K562 (cell line): Measurements from ENCODE around the gene NAPEPLD. TPM values are rescaled to one million over a fixed set of nuclear protein-coding genes. Genes with fewer than 3 reads are reported as not detected.
A peak's percentile ranks its signal among the peaks of the same experiment; 100 is the strongest.

Experiments used
- ARID3A ChIP-seq: IDR thresholded peaks from 2 replicates; pipeline ENCODE4 v1.6.1; 2012; ENCODE audit warnings: low read depth, low read length, improper control_type of control experiment, borderline replicate concordance
- BRCA1 ChIP-seq, 2 experiments: fragments of 450-650 bp in 1 of 2; sonication (generic) in 1 of 2; formaldehyde crosslinking in 1 of 2; IDR thresholded peaks; 2 replicates each; pipeline versions ENCODE4 v1.5.0 to v1.6.1; 2017 to 2020; ENCODE audit warnings: mild to moderate bottlenecking in 1 of 2, missing genetic modification reagents in 1 of 2
- CBX8 ChIP-seq: fragments of 200-600 bp; sonication (generic); IDR thresholded peaks from 2 replicates; pipeline ENCODE4 v1.6.1; 2012; ENCODE audit warnings: borderline replicate concordance, mixed run types, low read depth, mild to moderate bottlenecking, moderate library complexity, mixed read lengths, low read length, control low read depth, inconsistent platforms; ENCODE audit not compliant: poor library complexity, severe bottlenecking; ENCODE audit errors: extremely low read depth
- FOXA1 ChIP-seq: fragments of 450-650 bp; IDR thresholded peaks from 2 replicates; pipeline ENCODE4 v1.6.1; 2016; ENCODE audit warnings: mild to moderate bottlenecking, borderline replicate concordance
- KLF10 ChIP-seq: fragments of 250-450 bp; sonication (Bioruptor Pico); IDR thresholded peaks from 2 replicates; pipeline ENCODE4 v1.6.1; 2021; ENCODE audit warnings: matching md5 sums
- KLF6 ChIP-seq: fragments of 250-450 bp; sonication (Bioruptor Pico); IDR thresholded peaks from 2 replicates; pipeline ENCODE4 v1.4.0; 2020; ENCODE audit warnings: mild to moderate bottlenecking, moderate library complexity, borderline replicate concordance
- MYNN ChIP-seq, 2 experiments: sonication (generic); formaldehyde crosslinking in 1 of 2; IDR thresholded peaks; 2 replicates each; pipeline versions ENCODE4 v1.5.0 to v1.6.1; 2016 to 2020; ENCODE audit warnings: antibody characterized with exemption in 1 of 2, missing genetic modification reagents in 1 of 2
- PTBP1 ChIP-seq: fragments of 200-400 bp; formaldehyde crosslinking; IDR thresholded peaks from 2 replicates; pipeline ENCODE4 v1.6.1; 2017; ENCODE audit warnings: low read depth, low read length
- RAD51 ChIP-seq: fragments of 450-650 bp; IDR thresholded peaks from 2 replicates; pipeline ENCODE4 v1.7.1; 2016; ENCODE audit warnings: low read depth, mild to moderate bottlenecking, borderline replicate concordance
- RBFOX2 ChIP-seq: fragments of 200-400 bp; formaldehyde crosslinking; IDR thresholded peaks from 2 replicates; pipeline ENCODE4 v1.6.1; 2017; ENCODE audit warnings: low read depth, mild to moderate bottlenecking, low read length, moderate library complexity
- SMARCB1 ChIP-seq: IDR thresholded peaks from 2 replicates; pipeline ENCODE4 v1.6.1; 2011; ENCODE audit warnings: improper control_type of control experiment, low read depth; ENCODE audit not compliant: insufficient read length
- TBP ChIP-seq: optimal IDR thresholded peaks from 2 replicates; pipeline ENCODE3; 2011; ENCODE audit warnings: low read depth, low read length, improper control_type of control experiment
- ZBTB9 ChIP-seq: fragments of 450-650 bp; formaldehyde crosslinking; IDR thresholded peaks from 2 replicates; pipeline ENCODE4 v1.4.0; 2020; ENCODE audit warnings: mild to moderate bottlenecking, moderate library complexity
- ZNF174 ChIP-seq: fragments of 250-450 bp; sonication (Bioruptor Pico); IDR thresholded peaks from 2 replicates; pipeline ENCODE4 v1.4.0; 2020; ENCODE audit warnings: mild to moderate bottlenecking
- ZNF407 ChIP-seq: fragments of 450-650 bp; IDR thresholded peaks from 2 replicates; pipeline ENCODE4 v1.6.1; 2016; ENCODE audit warnings: low read depth
- polyA plus RNA-seq, 8 experiments: library from polyadenylated mRNA; depleted of rRNA in 4 of 8; stranded (reverse) in 5 of 8; unstranded in 3 of 8; fragments of >200 nt; fragmentation: Nextera tagmentation in 2 of 8; fragmentation: Illumina TruSeq in 1 of 8; extraction: Ambion mirVana in 2 of 8; extraction: Trizol in 1 of 8; gene quantifications; 2 replicates each; pipeline versions ENCODE4 v1.2.1 to v1.2.3, GENCODE V29; 2011 to 2014; ENCODE audit warnings: inconsistent platforms in 1 of 8, missing spikeins in 1 of 8
- total RNA-seq, 7 experiments: library from RNA; depleted of rRNA in 6 of 7; stranded (reverse); fragments of >200 nt in 6 of 7; fragmentation: Illumina TruSeq in 2 of 7; extraction: Trizol in 2 of 7; gene quantifications; 2 replicates each; pipeline versions ENCODE4 v1.2.1 to v1.2.3, GENCODE V29; 2011 to 2021; ENCODE audit warnings: low replicate concordance in 1 of 7

NAPEPLD gene
- total and polyA plus RNA-seq, 9 of the 15 experiments (the other 6 are each of a cell fraction or from before 2014, with no cell fraction given) = 3.2 to 11.0 (median 7.5) TPM

GRCh38 chr7:103148994-103149807, at the start of gene NAPEPLD (continued):
- no peak for TF ChIP-seq ARID3A
- no peak for TF ChIP-seq SMARCB1
- TF ChIP-seq TBP = peak; percentile 57
- TF ChIP-seq PTBP1 = peak; percentile 43; the same call in 1 of the 2 replicates
- TF ChIP-seq RAD51 = no peak
- TF ChIP-seq BRCA1 (IDR thresholded peaks at IDR 0.05) = no peak
- TF ChIP-seq BRCA1 (CRISPR knock-in tag; IDR thresholded peaks at IDR 0.05) = no peak
- TF ChIP-seq RBFOX2 = peak; percentile 99
- TF ChIP-seq ZNF174 (CRISPR knock-in tag) = 0 out of 2 replicates have a peak, but pooled peaks have one; percentile 35
- peak; percentile 96 for TF ChIP-seq ZBTB9 (CRISPR knock-in tag)
- no peak; the same call in 1 of the 2 replicates for TF ChIP-seq KLF10
- TF ChIP-seq FOXA1 = no peak
- TF ChIP-seq ZNF407 = no peak
- TF ChIP-seq CBX8 = no peak
- no peak for TF ChIP-seq MYNN (IDR thresholded peaks at IDR 0.05)
- TF ChIP-seq MYNN (CRISPR knock-in tag; IDR thresholded peaks at IDR 0.05) = no peak
- peak; percentile 94; the same call in 1 of the 2 replicates for TF ChIP-seq KLF6
